Measurements from ENCODE around the gene LTB4R2. TPM values are rescaled to one million over a fixed set of nuclear protein-coding genes. Genes with fewer than 3 reads are reported as not detected.

The LTB4R2 gene
- total RNA-seq, 1 donor from 2014 or later: 9.3 TPM

GRCh38 chr14:24332268-24332993 is 22.5 kb downstream of the LTB4R2 start:
- peaks cover 43% of the 10 kb centered on the region for H3K27me3 ChIP-seq (ENCODE audit: insufficient read depth, low read length)
- peaks cover 16% of the 10 kb centered on the region for H3K4me1 ChIP-seq (ENCODE audit: insufficient read depth, low read length)
- H3K4me3 Mint-ChIP-seq (ENCODE audit: unreplicated experiment): peak overlapping the region; percentile 74
- no peaks in the 10 kb centered on the region for H3K4me1 Mint-ChIP-seq (ENCODE audit: low read depth, unreplicated experiment)
- no peak overlapping the region for H3K27ac ChIP-seq (ENCODE audit: low read depth, low read length)
- H3K27me3 Mint-ChIP-seq (ENCODE audit: low read depth, unreplicated experiment): peaks cover 71% of the 10 kb centered on the region
- TF ChIP-seq CTCF (IDR thresholded peaks at IDR 0.05; ENCODE audit: insufficient read depth, low read depth, low read length): peak; percentile 75
- no peak for TF ChIP-seq EZH2 (IDR thresholded peaks at IDR 0.05; ENCODE audit: insufficient read depth, low read length)
- peaks cover 7% of the 10 kb centered on the region for H3K9me3 Mint-ChIP-seq (ENCODE audit: unreplicated experiment)
- peak overlapping the region; percentile 9 for H3K27ac Mint-ChIP-seq (ENCODE audit: unreplicated experiment)
- H3K36me3 ChIP-seq (ENCODE audit: insufficient read depth, low read length): no peaks in the 10 kb centered on the region
- no peaks in the 10 kb centered on the region for H3K36me3 Mint-ChIP-seq (ENCODE audit: low read depth, unreplicated experiment)
- peak; percentile 25 for DNase-seq (ENCODE audit: low read depth)
- no peak for FAIRE-seq
- H3K4me2 ChIP-seq (ENCODE audit: low read length): peak overlapping the region; percentile 77
- H3K79me2 ChIP-seq (ENCODE audit: insufficient read depth, low read length): no peaks in the 10 kb centered on the region
- H3K9me3 ChIP-seq (ENCODE audit: insufficient read depth, low read depth, low read length): no peaks in the 10 kb centered on the region
- peak overlapping the region; percentile 8 for H3K4me3 ChIP-seq (ENCODE audit: insufficient read depth, low read depth, low read length)
- H3K9ac ChIP-seq (ENCODE audit: low read length): no peak overlapping the region
- peak overlapping the region; percentile 61 for H2AFZ ChIP-seq (ENCODE audit: low read depth, low read length)
- no peaks in the 10 kb centered on the region for H4K20me1 ChIP-seq (ENCODE audit: insufficient read depth, low read length)

- FAIRE-seq (no peak), DNase-seq (ENCODE audit: low read depth) (no peak)
- Histone ChIP-seq H3K4me3 (ENCODE audit: insufficient read depth, low read depth, low read length) (peak within 1 kb of the TSS; percentile 20), H3K36me3 (ENCODE audit: insufficient read depth, low read length) (no peaks in the 10 kb centered on the region), H3K27me3 (ENCODE audit: insufficient read depth, low read length) (peaks cover 56% of the 10 kb centered on the region), H3K79me2 (ENCODE audit: insufficient read depth, low read length) (no peaks in the 10 kb centered on the region), H3K9ac (ENCODE audit: low read length) (no peak within 1 kb of the TSS), H4K20me1 (ENCODE audit: insufficient read depth, low read length) (no peaks in the 10 kb centered on the region), H3K4me2 (ENCODE audit: low read length) (peak within 1 kb of the TSS; percentile 72), H3K27ac (ENCODE audit: low read depth, low read length) (no peak within 1 kb of the TSS), H2AFZ (ENCODE audit: low read depth, low read length) (peak within 1 kb of the TSS; percentile 49), H3K9me3 (ENCODE audit: insufficient read depth, low read depth, low read length) (no peaks in the 10 kb centered on the region), H3K4me1 (ENCODE audit: insufficient read depth, low read length) (peaks cover 16% of the 10 kb centered on the region)
- no peak for TF ChIP-seq CTCF (IDR thresholded peaks at IDR 0.05; ENCODE audit: insufficient read depth, low read depth, low read length)
- TF ChIP-seq EZH2 (IDR thresholded peaks at IDR 0.05; ENCODE audit: insufficient read depth, low read length): peak; percentile 70
- Mint-ChIP-seq H3K4me3 (ENCODE audit: unreplicated experiment) (peak within 1 kb of the TSS; percentile 34), H3K36me3 (ENCODE audit: low read depth, unreplicated experiment) (peaks cover 2% of the 10 kb centered on the region), H3K4me1 (ENCODE audit: low read depth, unreplicated experiment) (no peaks in the 10 kb centered on the region), H3K27ac (ENCODE audit: unreplicated experiment) (no peak within 1 kb of the TSS), H3K27me3 (ENCODE audit: low read depth, unreplicated experiment) (peaks cover 77% of the 10 kb centered on the region), H3K9me3 (ENCODE audit: unreplicated experiment) (peaks cover 7% of the 10 kb centered on the region)
These were observed 24.7 kb downstream of the LTB4R2 start, which contains the start of gene ADCY4 for GRCh38 chr14:24334431-24335291. ADCY4 (minus strand) TSS chr14:24335071; CDS start chr14:24334652, 419 bp downstream.

Measured in astrocyte (in vitro differentiated cells and primary cell).